HepG2 (cell line): Measurements from ENCODE around the gene SLC9A8.

Experiments used
- CBFB ChIP-seq: sonication (generic); formaldehyde crosslinking; IDR thresholded peaks from 2 replicates; pipeline ENCODE4 v1.4.0; 2020; ENCODE audit warnings: missing genetic modification reagents
- CHD2 ChIP-seq: IDR thresholded peaks from 2 replicates; pipeline ENCODE4 v1.6.1; 2011; ENCODE audit warnings: low read depth, low read length, improper control_type of control experiment
- ERF ChIP-seq: IDR thresholded peaks from 2 replicates; pipeline ENCODE4 v1.6.1; 2018; ENCODE audit warnings: missing biosample characterization, missing genetic modification reagents
- JDP2 ChIP-seq: sonication (generic); formaldehyde crosslinking; IDR thresholded peaks from 2 replicates; pipeline ENCODE4 v1.8.1; 2022; ENCODE audit warnings: missing genetic modification reagents, borderline replicate concordance
- KLF16 ChIP-seq, 2 experiments: sonication (generic) in 1 of 2; formaldehyde crosslinking in 1 of 2; IDR thresholded peaks; 2 replicates each; pipeline versions ENCODE4 v1.6.1 to v1.8.0; 2016 to 2023; ENCODE audit warnings: missing genetic modification reagents in 2 of 2, missing compliant biosample characterization in 1 of 2
- MYC ChIP-seq: sonication (generic); formaldehyde crosslinking; IDR thresholded peaks from 2 replicates; pipeline ENCODE4 v1.9.0; 2021; ENCODE audit warnings: missing genetic modification reagents, borderline replicate concordance
- PRDM10 ChIP-seq: sonication (generic); formaldehyde crosslinking; IDR thresholded peaks from 2 replicates; pipeline ENCODE4 v1.4.0; 2020; ENCODE audit warnings: low read depth, missing genetic modification reagents
- RAD21 ChIP-seq: fragments of 450-650 bp; formaldehyde crosslinking; IDR thresholded peaks from 2 replicates; pipeline ENCODE4 v1.5.0; 2020; ENCODE audit warnings: mild to moderate bottlenecking
- TARDBP ChIP-seq: sonication (generic); formaldehyde crosslinking; IDR thresholded peaks from 2 replicates; pipeline ENCODE4 v1.8.0; 2022; ENCODE audit warnings: mild to moderate bottlenecking, missing genetic modification reagents
- ZNF552 ChIP-seq: sonication (generic); formaldehyde crosslinking; IDR thresholded peaks from 2 replicates; pipeline ENCODE4 v1.9.0; 2022; ENCODE audit warnings: missing genetic modification reagents, mild to moderate bottlenecking, borderline replicate concordance
- ZNF577 ChIP-seq: sonication (generic); formaldehyde crosslinking; IDR thresholded peaks from 2 replicates; pipeline ENCODE4 v1.4.0; 2020; ENCODE audit warnings: mild to moderate bottlenecking, low read depth, missing genetic modification reagents, borderline replicate concordance
- ZNF724P ChIP-seq: sonication (generic); formaldehyde crosslinking; IDR thresholded peaks from 2 replicates; pipeline ENCODE4 v1.8.0; 2022; ENCODE audit warnings: missing genetic modification reagents, borderline replicate concordance
- ZSCAN29 ChIP-seq: sonication (generic); formaldehyde crosslinking; conservative IDR thresholded peaks from 2 replicates; pipeline ENCODE4 v1.4.0; 2020; ENCODE audit warnings: mild to moderate bottlenecking, missing genetic modification reagents

GRCh38 chr20:49770634-49771033 lies 42.0 kb upstream of the SLC9A8 start:
- no peak for TF ChIP-seq CHD2
- TF ChIP-seq CBFB (CRISPR knock-in tag), result no peak
- no peak for TF ChIP-seq PRDM10 (CRISPR knock-in tag)
- no peak for TF ChIP-seq TARDBP (CRISPR knock-in tag)
- TF ChIP-seq ZSCAN29, result no peak
- TF ChIP-seq ZNF724P, result no peak
- TF ChIP-seq KLF16 (CRISPR knock-in tag; IDR thresholded peaks at IDR 0.05), result no peak
- TF ChIP-seq ZNF577, result no peak
- no peak for TF ChIP-seq MYC (CRISPR knock-in tag)
- TF ChIP-seq RAD21 (CRISPR knock-in tag), result no peak
- no peak for TF ChIP-seq JDP2
- TF ChIP-seq ZNF552 (CRISPR knock-in tag), result no peak
- TF ChIP-seq ERF (CRISPR knock-in tag), result no peak
